VCaP (cell line): ENCODE measurements around the gene ETF1.

Experiments
- H3K27ac ChIP-seq: fragments of 450-650 bp; 2 replicates; pipeline ENCODE4 v1.5.1; 2017
- CTCF ChIP-seq: fragments of 450-650 bp; conservative IDR thresholded peaks from 2 replicates; pipeline ENCODE4 v1.5.1; 2017; ENCODE audit warnings: mild to moderate bottlenecking, moderate library complexity

The ETF1 gene

GRCh38 chr5:138559937-138560336 is 16.9 kb upstream of the ETF1 start:
- peak overlapping the region; percentile 100 for H3K27ac ChIP-seq
- TF ChIP-seq CTCF, result no peak

- no peak for TF ChIP-seq CTCF
- peak overlapping the region; percentile 1; the same call in 1 of the 2 replicates for H3K27ac ChIP-seq
Measured at GRCh38 chr5:138557677-138558076, 14.6 kb upstream of the ETF1 start.

- no peak for TF ChIP-seq CTCF
- no peak overlapping the region for H3K27ac ChIP-seq
Measured at GRCh38 chr5:138554143-138554542, 11.1 kb upstream of the ETF1 start.

- TF ChIP-seq CTCF, result no peak
- H3K27ac ChIP-seq, result no peak overlapping the region
Measured at GRCh38 chr5:138553437-138554095, 10.5 kb upstream of the ETF1 start.

- no peak for TF ChIP-seq CTCF
Measured at GRCh38 chr5:138552657-138553056, 9.6 kb upstream of the ETF1 start.

GRCh38 chr5:138549414-138549813 is 6.4 kb upstream of the ETF1 start:
- TF ChIP-seq CTCF, result no peak

More at GRCh38 chr5:138552657-138553056, 9.6 kb upstream of the ETF1 start:
- H3K27ac ChIP-seq, result 0 out of 2 replicates have a peak overlapping the region, but pooled peaks have one; percentile 5

GRCh38 chr5:138545919-138546562 is 3.0 kb upstream of the ETF1 start:
- TF ChIP-seq CTCF, result no peak
- peak overlapping the region; percentile 97 for H3K27ac ChIP-seq

More at GRCh38 chr5:138549414-138549813, 6.4 kb upstream of the ETF1 start:
- peak overlapping the region; percentile 97 for H3K27ac ChIP-seq
